H1 (cell line): Measurements from ENCODE around the gene FHIT. TPM values are rescaled to one million over a fixed set of nuclear protein-coding genes. Genes with fewer than 3 reads are reported as not detected.

Experiments
- CTCF ChIA-PET: fragments of 300-600 bp; sonication (Branson Sonifier 250); formaldehyde crosslinking; loops from one replicate; lab custom pipeline; 2021; ENCODE audit not compliant: partially characterized antibody; lab: Charles Lee
- POLR2A ChIA-PET: fragments of 300-600 bp; sonication (Branson Sonifier 250); formaldehyde crosslinking; loops from one replicate; lab custom pipeline; 2021; ENCODE audit warnings: inconsistent platforms; ENCODE audit not compliant: partially characterized antibody; lab: Charles Lee
- DNase-seq, 2 experiments: peaks; one replicate each; pipeline versions ENCODE4 v3.0.0 to v3.0.0-alpha.2; 2010 to 2022; ENCODE audit warnings: low spot score in 2 of 2, low read depth in 1 of 2, mixed read lengths in 1 of 2
- FAIRE-seq: peaks from 2 replicates; lab custom pipeline; 2011; peaks lifted over from hg19 to GRCh38; lab: Jason Lieb, UNC
- H2AFZ ChIP-seq: 2 replicates; pipeline ENCODE4 v1.8.1; 2012; ENCODE audit warnings: low read length, inconsistent platforms
- H2AK5ac ChIP-seq: 2 replicates; pipeline ENCODE4 v1.6.1; 2013; ENCODE audit warnings: low read depth, low read length
- H2BK120ac ChIP-seq: replicated peaks from 2 replicates; pipeline ENCODE3; 2013; ENCODE audit warnings: low read depth, low read length, inconsistent platforms
- H2BK12ac ChIP-seq: 2 replicates; pipeline ENCODE4 v1.6.1; 2013; ENCODE audit warnings: low read depth, low read length
- H2BK15ac ChIP-seq: 2 replicates; pipeline ENCODE4 v1.6.1; 2013; ENCODE audit warnings: low read length
- H2BK20ac ChIP-seq: 2 replicates; pipeline ENCODE4 v1.6.1; 2013; ENCODE audit warnings: low read length
- H2BK5ac ChIP-seq: 2 replicates; pipeline ENCODE4 v1.6.1; 2013; ENCODE audit warnings: low read depth, low read length
- H3K14ac ChIP-seq: 2 replicates; pipeline ENCODE4 v1.6.1; 2013; ENCODE audit warnings: inconsistent platforms; ENCODE audit not compliant: insufficient read length
- H3K18ac ChIP-seq: 2 replicates; pipeline ENCODE4 v1.6.1; 2013; ENCODE audit warnings: low read length; ENCODE audit errors: extremely low read depth
- H3K23ac ChIP-seq: 2 replicates; pipeline ENCODE4 v1.6.1; 2013; ENCODE audit warnings: inconsistent platforms; ENCODE audit not compliant: insufficient read length
- H3K23me2 ChIP-seq: 2 replicates; pipeline ENCODE4 v1.6.1; 2013; ENCODE audit warnings: low read depth, low read length
- H3K27ac ChIP-seq: 2 replicates; pipeline ENCODE4 v1.6.1; 2011; ENCODE audit warnings: low read depth, low read length, inconsistent platforms
- H3K27me3 ChIP-seq, 4 experiments: replicated peaks in 1 of 4; 1 replicate in 1 of 4; 2 replicates in 3 of 4; pipeline versions ENCODE4 v1.6.1 to v1.8.1; 2011 to 2013; ENCODE audit warnings: low read length in 3 of 4, mild to moderate bottlenecking in 3 of 4, inconsistent platforms in 2 of 4, mixed read lengths in 2 of 4, moderate library complexity in 1 of 4; ENCODE audit not compliant: control insufficient read depth in 3 of 4, insufficient read depth in 3 of 4; ENCODE audit errors: extremely low read depth in 1 of 4
- H3K36me3 ChIP-seq, 4 experiments: 2 replicates each; pipeline versions ENCODE4 v1.6.1 to v1.8.1; 2011 to 2013; ENCODE audit warnings: mild to moderate bottlenecking in 4 of 4, low read length in 3 of 4, moderate library complexity in 2 of 4, control low read depth in 1 of 4, inconsistent platforms in 1 of 4; ENCODE audit not compliant: insufficient read depth in 4 of 4, control insufficient read depth in 2 of 4
- H3K4ac ChIP-seq: replicated peaks from 2 replicates; pipeline ENCODE3; 2013; ENCODE audit warnings: low read length, low read depth, mixed read lengths, inconsistent platforms; ENCODE audit not compliant: insufficient read length
- H3K4me1 ChIP-seq, 4 experiments: replicated peaks in 1 of 4; 1 replicate in 1 of 4; 2 replicates in 3 of 4; pipeline versions ENCODE4 v1.6.1 to v1.8.1; 2011 to 2013; ENCODE audit warnings: low read length in 3 of 4, inconsistent platforms in 2 of 4, mixed read lengths in 1 of 4; ENCODE audit not compliant: insufficient read depth in 4 of 4, control insufficient read depth in 3 of 4
- H3K4me2 ChIP-seq, 2 experiments: 2 replicates each; pipeline versions ENCODE4 v1.6.1 to v1.8.1; 2011 to 2013; ENCODE audit warnings: low read depth in 2 of 2, low read length in 2 of 2, control low read depth in 1 of 2, inconsistent platforms in 1 of 2, mild to moderate bottlenecking in 1 of 2; ENCODE audit not compliant: insufficient read depth in 1 of 2
- H3K4me3 ChIP-seq, 4 experiments: fragments of 200-600, 300-600 bp in 1 of 4; sonication (generic), shearing (Covaris generic), sonication (Bioruptor Twin) in 1 of 4; 2 replicates each; pipeline versions ENCODE4 v1.5.1 to v1.8.1; 2011 to 2016; ENCODE audit warnings: low read length in 4 of 4, low read depth in 3 of 4, control low read depth in 2 of 4, inconsistent platforms in 2 of 4, mild to moderate bottlenecking in 2 of 4, mixed read lengths in 1 of 4, moderate library complexity in 1 of 4; ENCODE audit not compliant: insufficient read depth in 2 of 4; ENCODE audit errors: extremely low read depth in 1 of 4
- H3K56ac ChIP-seq: replicated peaks from 2 replicates; pipeline ENCODE3; 2013; ENCODE audit warnings: low read depth, mild to moderate bottlenecking, mixed read lengths, low read length, inconsistent platforms; ENCODE audit not compliant: insufficient read length
- H3K79me1 ChIP-seq: 2 replicates; pipeline ENCODE4 v1.6.1; 2013; ENCODE audit warnings: low read depth, low read length, control low read depth
- H3K79me2 ChIP-seq, 2 experiments: 2 replicates each; pipeline versions ENCODE4 v1.6.1 to v1.8.1; 2012 to 2013; ENCODE audit warnings: low read length in 2 of 2, mild to moderate bottlenecking in 2 of 2, inconsistent platforms in 1 of 2; ENCODE audit not compliant: insufficient read depth in 2 of 2, control insufficient read depth in 1 of 2
- H3K9ac ChIP-seq, 4 experiments: replicated peaks in 1 of 4; 1 replicate in 1 of 4; 2 replicates in 3 of 4; pipeline versions ENCODE4 v1.6.1 to v1.8.1; 2011 to 2013; ENCODE audit warnings: low read depth in 3 of 4, low read length in 3 of 4, control low read depth in 2 of 4, mild to moderate bottlenecking in 2 of 4, moderate library complexity in 2 of 4, inconsistent platforms in 1 of 4; ENCODE audit errors: extremely low read depth in 1 of 4
- H3K9me3 ChIP-seq, 2 experiments: 2 replicates each; pipeline versions ENCODE4 v1.6.1 to v1.8.1; 2012 to 2013; ENCODE audit warnings: mild to moderate bottlenecking in 2 of 2, moderate library complexity in 2 of 2, control low read depth in 1 of 2, inconsistent platforms in 1 of 2, low read depth in 1 of 2, low read length in 1 of 2, mixed read lengths in 1 of 2; ENCODE audit not compliant: insufficient read depth in 2 of 2
- H4K20me1 ChIP-seq, 2 experiments: replicated peaks in 1 of 2; 2 replicates each; pipeline versions ENCODE3 to v1.8.1; 2011 to 2013; ENCODE audit warnings: inconsistent platforms in 2 of 2, low read length in 2 of 2, mild to moderate bottlenecking in 1 of 2; ENCODE audit not compliant: insufficient read depth in 2 of 2, control insufficient read depth in 1 of 2
- H4K5ac ChIP-seq: 2 replicates; pipeline ENCODE4 v1.6.1; 2013; ENCODE audit warnings: low read length, low read depth, mixed read lengths, inconsistent platforms; ENCODE audit not compliant: insufficient read length
- H4K8ac ChIP-seq: 2 replicates; pipeline ENCODE4 v1.8.0; 2013; ENCODE audit warnings: mild to moderate bottlenecking, moderate library complexity, low read length, inconsistent platforms; ENCODE audit not compliant: insufficient read depth; ENCODE audit errors: extremely low read depth
- H4K91ac ChIP-seq: replicated peaks from 2 replicates; pipeline ENCODE3; 2013; ENCODE audit warnings: low read length, mixed read lengths, inconsistent platforms; ENCODE audit not compliant: insufficient read length
- CREB1 ChIP-seq: IDR thresholded peaks from 2 replicates; pipeline ENCODE4 v1.6.1; 2012; ENCODE audit warnings: inconsistent platforms
- CTBP2 ChIP-seq: IDR thresholded peaks from 2 replicates; pipeline ENCODE4 v1.7.0; 2011; ENCODE audit warnings: borderline replicate concordance, mild to moderate bottlenecking, moderate library complexity, mixed read lengths, low read length; ENCODE audit not compliant: insufficient read depth, insufficient read length
- EGR1 ChIP-seq: IDR thresholded peaks from 2 replicates; pipeline ENCODE4 v1.6.1; 2011; ENCODE audit warnings: low read depth, low read length, borderline replicate concordance
- EZH2 ChIP-seq: fragments of 200-600 bp; sonication (generic); IDR thresholded peaks from 2 replicates; pipeline ENCODE4 v1.7.1; 2012; ENCODE audit warnings: low read depth, mild to moderate bottlenecking, moderate library complexity, low read length, inconsistent platforms; ENCODE audit not compliant: severe bottlenecking
- HDAC6 ChIP-seq: IDR thresholded peaks from one replicate; pipeline ENCODE4 v1.7.1; 2012; ENCODE audit warnings: low read depth, mild to moderate bottlenecking, inconsistent platforms, low read length, moderate library complexity
- KDM1A ChIP-seq: fragments of 200-600, 300-600 bp; sonication (generic); IDR thresholded peaks from 2 replicates; pipeline ENCODE4 v1.7.1; 2016; ENCODE audit warnings: mild to moderate bottlenecking, low read length, borderline replicate concordance
- NANOG ChIP-seq: IDR thresholded peaks from 2 replicates; pipeline ENCODE4 v1.6.1; 2011; ENCODE audit warnings: low read length, low read depth, mild to moderate bottlenecking, inconsistent platforms; ENCODE audit not compliant: insufficient read depth, poor library complexity, severe bottlenecking
- RFX5 ChIP-seq: IDR thresholded peaks from 2 replicates; pipeline ENCODE4 v1.6.1; 2011; ENCODE audit warnings: low read depth, low read length, improper control_type of control experiment, borderline replicate concordance
- SAP30 ChIP-seq: fragments of 300-600 bp; sonication (generic); IDR thresholded peaks from 2 replicates; pipeline ENCODE4 v1.7.1; 2012; ENCODE audit warnings: low read length, moderate library complexity, mild to moderate bottlenecking, inconsistent platforms; ENCODE audit not compliant: insufficient read depth, insufficient replicate concordance
- SIRT6 ChIP-seq: IDR thresholded peaks from one replicate; pipeline ENCODE4 v1.7.1; 2012; ENCODE audit warnings: low read length, inconsistent platforms
- SP1 ChIP-seq: IDR thresholded peaks from 2 replicates; pipeline ENCODE4 v1.6.1; 2011; ENCODE audit warnings: low read depth, low read length
- SUZ12 ChIP-seq: fragments of 200-600 bp; sonication (generic); IDR thresholded peaks from 2 replicates; pipeline ENCODE4 v1.6.1; 2012; ENCODE audit warnings: mild to moderate bottlenecking, inconsistent platforms, low read length, moderate library complexity, mixed read lengths
- TBP ChIP-seq: IDR thresholded peaks from 2 replicates; pipeline ENCODE4 v1.6.1; 2011; ENCODE audit warnings: low read depth, low read length, improper control_type of control experiment
- WGBS, 2 experiments: shearing (Covaris generic) in 1 of 2; methylation state at CpG; one replicate each; pipeline versions ENCODE4 v1.1.6 to v1.1.7; 2013 to 2015; ENCODE audit warnings: low lambda C conversion rate in 2 of 2, mixed read lengths in 2 of 2, inconsistent platforms in 1 of 2, low coverage in 1 of 2, missing lambda C conversion rate in 1 of 2; ENCODE audit not compliant: insufficient replicate concordance in 2 of 2, insufficient coverage in 1 of 2, insufficient read length in 1 of 2; ENCODE audit errors: extremely low coverage in 1 of 2, missing lambda C conversion rate in 1 of 2; 5-methylcytosine and 5-hydroxymethylcytosine counted together
- polyA plus RNA-seq, 7 experiments: library from polyadenylated mRNA; depleted of rRNA in 3 of 7; stranded (reverse) in 5 of 7; unstranded in 2 of 7; fragments of >200 nt in 5 of 7; fragments of 200-250 nt in 2 of 7; gene quantifications; 1 replicate in 5 of 7; 2 replicates in 1 of 7; 4 replicates in 1 of 7; pipeline versions ENCODE4 v1.2.1 to v1.2.3, GENCODE V29; 2011 to 2013; ENCODE audit warnings: missing spikeins in 2 of 7, mixed read lengths in 2 of 7
- total RNA-seq: library from RNA; stranded (reverse); fragmentation: NEBNext Ultra II Directional; extraction: Animal tissue kit (Norgen Biotek cat#: 25700); gene quantifications from 2 replicates; pipeline ENCODE4 v1.2.1, GENCODE V29; 2021

FHIT gene
- total and polyA plus RNA-seq, 2 of the 8 experiments (the other 6 are each of a cell fraction or from before 2014, with no cell fraction given), result 1.2 to 3.2 TPM

- no peak overlapping the region for H3K56ac ChIP-seq
- no peak overlapping the region for H3K18ac ChIP-seq
- H3K4me3 ChIP-seq, result no peak overlapping the region
- no peak overlapping the region for H3K27ac ChIP-seq
- no peaks in the 10 kb centered on the region for H3K79me2 ChIP-seq
- H3K27me3 ChIP-seq, result no peaks in the 10 kb centered on the region
- no peak overlapping the region for H3K14ac ChIP-seq
- no peaks in the 10 kb centered on the region for H3K36me3 ChIP-seq
- H2BK120ac ChIP-seq, result no peak overlapping the region
- H2BK12ac ChIP-seq, result no peak overlapping the region
- no peak overlapping the region for H4K8ac ChIP-seq
- H4K91ac ChIP-seq, result no peak overlapping the region
- no peaks in the 10 kb centered on the region for H3K9me3 ChIP-seq
- no peaks in the 10 kb centered on the region for H3K23me2 ChIP-seq
- H3K79me1 ChIP-seq, result no peaks in the 10 kb centered on the region
- no peak overlapping the region for H3K4ac ChIP-seq
- H3K9ac ChIP-seq, result no peak overlapping the region
- TF ChIP-seq SAP30 (no peak), EGR1 (no peak), CREB1 (no peak), EZH2 (no peak), SUZ12 (no peak), TBP (no peak), CTBP2 (no peak), SIRT6 (no peak), NANOG (no peak), SP1 (no peak), KDM1A (no peak), RFX5 (no peak), HDAC6 (no peak)
- H2BK20ac ChIP-seq, result no peak overlapping the region
- FAIRE-seq (no peak), DNase-seq (no peak)
- H2AK5ac ChIP-seq, result no peak overlapping the region
- H3K4me2 ChIP-seq, result no peak overlapping the region
- H4K5ac ChIP-seq, result no peak overlapping the region
- no peaks in the 10 kb centered on the region for H4K20me1 ChIP-seq
- CTCF ChIA-PET, result interaction anchor here (0.7 kb wide), 2 partner anchors 211 to 1531 kb away, joined by 3 to 4 read pairs; no protein-coding TSS in a partner anchor
- no peak overlapping the region for H3K23ac ChIP-seq
- POLR2A ChIA-PET, result no interaction called here
- H2BK15ac ChIP-seq, result no peak overlapping the region
- no peak overlapping the region for H2AFZ ChIP-seq
- no peak overlapping the region for H2BK5ac ChIP-seq
- H3K4me1 ChIP-seq, result peaks cover 0 to 8% (median 2%) of the 10 kb centered on the region in 4 experiments; a peak in 3 of 7 replicates
- 87% methylated on average over 2 of the region's 2 CpGs; no CpG with 5 or more reads in 1 of the 2 experiments for WGBS, 2 experiments
Observed at GRCh38 chr3:60188803-60189202, 1062.4 kb downstream of the FHIT start.
